ENCODE data around the gene LGMN. TPM values are rescaled to one million over a fixed set of nuclear protein-coding genes. Genes with fewer than 3 reads are reported as not detected.

LGMN gene
- total and polyA plus RNA-seq, 2 experiments from 2014 or later: 60.0 to 83.5 TPM

GRCh38 chr14:92666251-92666650, 82.2 kb downstream of the LGMN start:
- no peak for ATAC-seq
- H3K36me3 ChIP-seq (ENCODE audit: insufficient read depth): no peaks in the 10 kb centered on the region
- H2AFZ ChIP-seq: no peak overlapping the region
- no peaks in the 10 kb centered on the region for H3K27me3 ChIP-seq (ENCODE audit: insufficient read depth)
- no peaks in the 10 kb centered on the region for H3F3A ChIP-seq (replicated peaks; ENCODE audit: low read depth)
- Mint-ChIP-seq H3K27ac (no peak overlapping the region), H3K4me3 (no peak overlapping the region), H3K36me3 (ENCODE audit: low read depth) (no peaks in the 10 kb centered on the region), H3K4me1 (peaks cover 5% of the 10 kb centered on the region; the same call in 2 of the 3 replicates), H3K9me3 (no peaks in the 10 kb centered on the region), H3K27me3 (ENCODE audit: insufficient read depth, low read depth, poor library complexity) (peaks cover 9% of the 10 kb centered on the region)
- H3K27ac ChIP-seq (ENCODE audit: low read depth): no peak overlapping the region
- DNase-seq (ENCODE audit: low spot score): no peak
- no peaks in the 10 kb centered on the region for H3K79me2 ChIP-seq (replicated peaks; ENCODE audit: insufficient read depth)
- TF ChIP-seq EZH2phosphoT487 (IDR thresholded peaks at IDR 0.05; ENCODE audit: unreplicated experiment) (no peak), ZNF331 (CRISPR knock-in tag; IDR thresholded peaks at IDR 0.05; ENCODE audit: low read depth) (no peak), ZNF462 (CRISPR knock-in tag; IDR thresholded peaks at IDR 0.05) (no peak), ZNF114 (CRISPR knock-in tag; IDR thresholded peaks at IDR 0.05) (no peak), EZH2 (IDR thresholded peaks at IDR 0.05; ENCODE audit: low read depth, unreplicated experiment) (no peak), CTCF (conservative IDR thresholded peaks at IDR 0.05; ENCODE audit: low read depth in 2 of 2) (no peak), ETS1 (IDR thresholded peaks at IDR 0.05) (no peak), STAT1 (IDR thresholded peaks at IDR 0.05; ENCODE audit: unreplicated experiment) (no peak), JUNB (IDR thresholded peaks at IDR 0.05; ENCODE audit: unreplicated experiment) (no peak), CREB1 (CRISPR knock-in tag; IDR thresholded peaks at IDR 0.05; ENCODE audit: low read depth) (no peak), NANOG (IDR thresholded peaks at IDR 0.05; ENCODE audit: borderline replicate concordance) (no peak), POLR2AphosphoS5 (IDR thresholded peaks at IDR 0.05; ENCODE audit: low read depth) (no peak), REST (IDR thresholded peaks at IDR 0.05; ENCODE audit: unreplicated experiment) (no peak)
- no peaks in the 10 kb centered on the region for H3K9me2 ChIP-seq (ENCODE audit: insufficient read depth)
- no peak overlapping the region for H3K4me2 ChIP-seq
- H3K4me1 ChIP-seq (ENCODE audit: insufficient read depth): no peaks in the 10 kb centered on the region
- H3K4me3 ChIP-seq: no peak overlapping the region
- no peaks in the 10 kb centered on the region for H4K20me1 ChIP-seq (replicated peaks; ENCODE audit: insufficient read depth)

Measured in GM23338 (cell line).